Measurements from ENCODE around the gene CAV1.
A peak's percentile ranks its signal among the peaks of the same experiment; 100 is the strongest.
"Not testable (repeated sequence)": the region's sequence is repeated elsewhere in the genome, so short reads cannot be mapped to it uniquely, and the experiment has no call there.

Gene CAV1

GRCh38 chr7:116585967-116586366 lies 61.1 kb downstream of the CAV1 start:
- TF ChIP-seq CTCF (IDR thresholded peaks at IDR 0.05; ENCODE audit: borderline replicate concordance, control extremely low read depth, extremely low read depth, insufficient read depth, missing control alignments): no peak
- in situ Hi-C loops (cut with MboI; ENCODE audit: low sequenced_read_pairs, unreplicated experiment): no loop called here
- DNase-seq (ENCODE audit: low spot score): no peak

- in situ Hi-C loops (cut with MboI; ENCODE audit: low sequenced_read_pairs, unreplicated experiment); DNase-seq (ENCODE audit: low spot score): not testable (repeated sequence)
Measured at GRCh38 chr7:116587200-116587599, 62.4 kb downstream of the CAV1 start.

GRCh38 chr7:116588225-116588624 lies 63.4 kb downstream of the CAV1 start:
- peak; percentile 2 for DNase-seq (ENCODE audit: low spot score)
- no peak for TF ChIP-seq CTCF (IDR thresholded peaks at IDR 0.05; ENCODE audit: borderline replicate concordance, control extremely low read depth, extremely low read depth, insufficient read depth, missing control alignments)
- in situ Hi-C loops (cut with MboI; ENCODE audit: low sequenced_read_pairs, unreplicated experiment): no loop called here

- in situ Hi-C loops (cut with MboI; ENCODE audit: low sequenced_read_pairs, unreplicated experiment): no loop called here
- peak; percentile 52 for TF ChIP-seq CTCF (IDR thresholded peaks at IDR 0.05; ENCODE audit: borderline replicate concordance, control extremely low read depth, extremely low read depth, insufficient read depth, missing control alignments)
- DNase-seq (ENCODE audit: low spot score): peak; percentile 10
Measured at GRCh38 chr7:116588641-116589594, 64.1 kb downstream of the CAV1 start.

GRCh38 chr7:116591202-116592040 lies 66.6 kb downstream of the CAV1 start:
- in situ Hi-C loops (cut with MboI; ENCODE audit: low sequenced_read_pairs, unreplicated experiment): loop anchor here (10.0 kb wide), 3 partner anchors 193 to 427 kb away; no protein-coding TSS in a partner anchor
- peak; percentile 28 for TF ChIP-seq CTCF (IDR thresholded peaks at IDR 0.05; ENCODE audit: borderline replicate concordance, control extremely low read depth, extremely low read depth, insufficient read depth, missing control alignments)
- DNase-seq (ENCODE audit: low spot score): peak; percentile 7

- in situ Hi-C loops (cut with MboI; ENCODE audit: low sequenced_read_pairs, unreplicated experiment): loop anchor here (10.0 kb wide), 3 partner anchors 193 to 427 kb away; no protein-coding TSS in a partner anchor
- DNase-seq (ENCODE audit: low spot score): no peak
- no peak for TF ChIP-seq CTCF (IDR thresholded peaks at IDR 0.05; ENCODE audit: borderline replicate concordance, control extremely low read depth, extremely low read depth, insufficient read depth, missing control alignments)
Measured at GRCh38 chr7:116592041-116592355, 67.2 kb downstream of the CAV1 start.

Measured in GM13976 (cell line).